ENCODE results near the gene KCNG1. TPM values are rescaled to one million over a fixed set of nuclear protein-coding genes. Genes with fewer than 3 reads are reported as not detected.
A peak's percentile ranks its signal among the peaks of the same experiment; 100 is the strongest.

Gene KCNG1
- total and polyA plus RNA-seq, 5 donors from 2014 or later: 0.24 to 0.27 TPM; not detected in 3

GRCh38 chr20:51024761-51025160, 1.9 kb upstream of the KCNG1 start:
- Histone ChIP-seq H3K4me1 (ENCODE audit: control insufficient read depth, insufficient read depth, low read length, poor library complexity, severe bottlenecking) (peaks cover 8% of the 10 kb centered on the region), H3K27me3 (ENCODE audit: control insufficient read depth, insufficient read depth, low read length) (peaks cover 12% of the 10 kb centered on the region), H3K27ac (ENCODE audit: insufficient read depth, low read length, poor library complexity, severe bottlenecking) (no peak overlapping the region), H3K9me3 (ENCODE audit: control insufficient read depth in 2 of 2, low read length in 2 of 2) (no peaks in the 10 kb centered on the region), H3K36me3 (ENCODE audit: control insufficient read depth, insufficient read depth, low read length) (no peaks in the 10 kb centered on the region), H3K4me3 (ENCODE audit: low read depth, low read length) (no peak overlapping the region)
- H3K4me1 Mint-ChIP-seq: peaks cover 0 to 14% (median 5%) of the 10 kb centered on the region in 4 donors
- no peak overlapping the region for H3K27ac Mint-ChIP-seq
- ATAC-seq (ENCODE audit: low read depth in 2 of 2) (no peak), DNase-seq (no peak)
- H3K4me3 Mint-ChIP-seq: no peak overlapping the region
- H3K36me3 Mint-ChIP-seq: no peaks in the 10 kb centered on the region
- H3K9me3 Mint-ChIP-seq: peaks cover 0 to 5% (median 0%) of the 10 kb centered on the region in 7 donors
- peaks cover 78% of the 10 kb centered on the region for H3K27me3 Mint-ChIP-seq

DNA sequence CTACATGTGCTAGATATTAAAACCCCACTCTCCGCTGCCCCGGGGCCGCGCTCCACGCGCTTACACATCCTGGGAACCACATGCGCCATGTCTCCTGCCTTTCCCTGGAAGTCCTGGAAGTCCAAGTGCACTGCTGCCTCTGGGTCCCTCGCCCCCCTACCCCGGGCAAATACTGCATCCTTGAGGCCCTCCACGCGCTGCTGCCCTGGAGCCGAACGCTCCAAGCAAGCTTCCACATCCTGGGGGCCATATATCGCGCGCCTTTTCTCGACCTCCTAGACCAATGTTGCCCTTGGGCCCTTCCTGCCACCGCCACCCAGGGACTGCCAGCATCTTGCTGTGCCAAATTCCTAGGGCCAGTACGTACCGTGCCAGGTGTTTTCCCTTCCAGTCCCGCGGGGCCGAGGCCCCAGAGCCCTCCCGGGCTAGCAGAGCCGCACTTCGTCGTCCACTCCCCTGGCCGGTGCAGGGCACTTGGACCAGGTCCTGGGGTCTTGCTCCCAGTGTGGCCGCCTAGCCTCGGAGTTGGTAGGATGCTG, 779 bp upstream of the KCNG1 start:
- DNase-seq: no peak
- H3K4me3 Mint-ChIP-seq: peak overlapping the region in 3 of 4 donors; percentile 51 to 81 (median 70)
- Histone ChIP-seq H3K27ac (ENCODE audit: insufficient read depth, low read length, poor library complexity, severe bottlenecking) (no peak overlapping the region), H3K4me3 (ENCODE audit: low read depth, low read length) (no peak overlapping the region), H3K27me3 (ENCODE audit: control insufficient read depth, insufficient read depth, low read length) (peaks cover 12% of the 10 kb centered on the region), H3K36me3 (ENCODE audit: control insufficient read depth, insufficient read depth, low read length) (no peaks in the 10 kb centered on the region), H3K9me3 (ENCODE audit: control insufficient read depth in 2 of 2, low read length in 2 of 2) (no peaks in the 10 kb centered on the region), H3K4me1 (ENCODE audit: control insufficient read depth, insufficient read depth, low read length, poor library complexity, severe bottlenecking) (peaks cover 8% of the 10 kb centered on the region)
- peaks cover 0 to 14% (median 5%) of the 10 kb centered on the region in 4 donors for H3K4me1 Mint-ChIP-seq
- H3K27ac Mint-ChIP-seq: no peak overlapping the region
- H3K9me3 Mint-ChIP-seq: peaks cover 0 to 6% (median 0%) of the 10 kb centered on the region in 7 donors
- peaks cover 70% of the 10 kb centered on the region for H3K27me3 Mint-ChIP-seq
- ATAC-seq (ENCODE audit: low read depth in 2 of 2): no peak
- no peaks in the 10 kb centered on the region for H3K36me3 Mint-ChIP-seq

GRCh38 chr20:51022227-51022802, 592 bp downstream of the KCNG1 start:
- Histone ChIP-seq H3K4me3 (ENCODE audit: low read depth, low read length) (no peak overlapping the region), H3K36me3 (ENCODE audit: control insufficient read depth, insufficient read depth, low read length) (no peaks in the 10 kb centered on the region), H3K4me1 (ENCODE audit: control insufficient read depth, insufficient read depth, low read length, poor library complexity, severe bottlenecking) (peaks cover 8% of the 10 kb centered on the region), H3K9me3 (ENCODE audit: control insufficient read depth in 2 of 2, low read length in 2 of 2) (no peaks in the 10 kb centered on the region), H3K27me3 (ENCODE audit: control insufficient read depth, insufficient read depth, low read length) (peaks cover 10% of the 10 kb centered on the region), H3K27ac (ENCODE audit: insufficient read depth, low read length, poor library complexity, severe bottlenecking) (no peak overlapping the region)
- H3K4me3 Mint-ChIP-seq: peak overlapping the region in 3 of 4 donors; percentile 44 to 48 (median 45)
- no peak for ATAC-seq (ENCODE audit: low read depth in 2 of 2)
- peaks cover 0 to 14% (median 5%) of the 10 kb centered on the region in 4 donors for H3K4me1 Mint-ChIP-seq
- no peak for DNase-seq
- no peaks in the 10 kb centered on the region for H3K36me3 Mint-ChIP-seq
- H3K27me3 Mint-ChIP-seq: peaks cover 56% of the 10 kb centered on the region
- H3K9me3 Mint-ChIP-seq: peaks cover 0 to 6% (median 0%) of the 10 kb centered on the region in 7 donors
- no peak overlapping the region for H3K27ac Mint-ChIP-seq

- H3K9me3 Mint-ChIP-seq: peaks cover 0 to 6% (median 0%) of the 10 kb centered on the region in 7 donors
- Histone ChIP-seq H3K27ac (ENCODE audit: insufficient read depth, low read length, poor library complexity, severe bottlenecking) (no peak overlapping the region), H3K27me3 (ENCODE audit: control insufficient read depth, insufficient read depth, low read length) (peaks cover 9% of the 10 kb centered on the region), H3K4me1 (ENCODE audit: control insufficient read depth, insufficient read depth, low read length, poor library complexity, severe bottlenecking) (peaks cover 8% of the 10 kb centered on the region), H3K9me3 (ENCODE audit: control insufficient read depth in 2 of 2, low read length in 2 of 2) (no peaks in the 10 kb centered on the region), H3K36me3 (ENCODE audit: control insufficient read depth, insufficient read depth, low read length) (no peaks in the 10 kb centered on the region), H3K4me3 (ENCODE audit: low read depth, low read length) (no peak overlapping the region)
- no peaks in the 10 kb centered on the region for H3K36me3 Mint-ChIP-seq
- DNase-seq (no peak), ATAC-seq (ENCODE audit: low read depth in 2 of 2) (no peak)
- peaks cover 54% of the 10 kb centered on the region for H3K27me3 Mint-ChIP-seq
- H3K4me3 Mint-ChIP-seq: peak overlapping the region in 1 of 4 donors; percentile 44
- peaks cover 0 to 14% (median 5%) of the 10 kb centered on the region in 4 donors for H3K4me1 Mint-ChIP-seq
- no peak overlapping the region for H3K27ac Mint-ChIP-seq
These were observed 1.6 kb downstream of the KCNG1 start for GRCh38 chr20:51021067-51022025.

DNA sequence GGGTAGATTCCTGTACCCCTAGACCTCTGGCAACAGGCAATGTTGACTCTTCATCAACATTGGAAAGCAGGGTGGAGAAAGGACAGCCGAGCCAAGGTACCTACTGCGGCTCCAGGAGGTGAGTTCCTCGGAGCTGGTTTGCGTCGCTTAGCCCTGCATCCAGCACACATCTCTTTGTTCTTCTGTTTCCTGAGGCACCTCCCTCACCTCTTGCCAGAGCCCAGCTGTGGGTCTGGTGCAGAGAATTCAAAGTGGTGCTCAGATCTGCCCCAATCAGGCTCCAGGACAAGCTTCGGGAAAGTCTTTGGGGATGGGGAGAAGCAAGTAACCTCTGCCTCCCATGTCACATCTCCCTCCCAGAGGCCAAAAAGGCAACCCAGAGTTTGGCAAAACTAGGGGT, 2.2 kb downstream of the KCNG1 start:
- Histone ChIP-seq H3K27ac (ENCODE audit: insufficient read depth, low read length, poor library complexity, severe bottlenecking) (no peak overlapping the region), H3K4me3 (ENCODE audit: low read depth, low read length) (no peak overlapping the region), H3K36me3 (ENCODE audit: control insufficient read depth, insufficient read depth, low read length) (no peaks in the 10 kb centered on the region), H3K4me1 (ENCODE audit: control insufficient read depth, insufficient read depth, low read length, poor library complexity, severe bottlenecking) (peaks cover 8% of the 10 kb centered on the region), H3K9me3 (ENCODE audit: control insufficient read depth in 2 of 2, low read length in 2 of 2) (no peaks in the 10 kb centered on the region), H3K27me3 (ENCODE audit: control insufficient read depth, insufficient read depth, low read length) (peaks cover 9% of the 10 kb centered on the region)
- no peak overlapping the region for H3K27ac Mint-ChIP-seq
- DNase-seq (no peak), ATAC-seq (ENCODE audit: low read depth in 2 of 2) (no peak)
- peaks cover 0 to 14% (median 5%) of the 10 kb centered on the region in 4 donors for H3K4me1 Mint-ChIP-seq
- H3K27me3 Mint-ChIP-seq: peaks cover 53% of the 10 kb centered on the region
- no peak overlapping the region for H3K4me3 Mint-ChIP-seq
- H3K9me3 Mint-ChIP-seq: peaks cover 0 to 6% (median 0%) of the 10 kb centered on the region in 7 donors
- no peaks in the 10 kb centered on the region for H3K36me3 Mint-ChIP-seq

DNA sequence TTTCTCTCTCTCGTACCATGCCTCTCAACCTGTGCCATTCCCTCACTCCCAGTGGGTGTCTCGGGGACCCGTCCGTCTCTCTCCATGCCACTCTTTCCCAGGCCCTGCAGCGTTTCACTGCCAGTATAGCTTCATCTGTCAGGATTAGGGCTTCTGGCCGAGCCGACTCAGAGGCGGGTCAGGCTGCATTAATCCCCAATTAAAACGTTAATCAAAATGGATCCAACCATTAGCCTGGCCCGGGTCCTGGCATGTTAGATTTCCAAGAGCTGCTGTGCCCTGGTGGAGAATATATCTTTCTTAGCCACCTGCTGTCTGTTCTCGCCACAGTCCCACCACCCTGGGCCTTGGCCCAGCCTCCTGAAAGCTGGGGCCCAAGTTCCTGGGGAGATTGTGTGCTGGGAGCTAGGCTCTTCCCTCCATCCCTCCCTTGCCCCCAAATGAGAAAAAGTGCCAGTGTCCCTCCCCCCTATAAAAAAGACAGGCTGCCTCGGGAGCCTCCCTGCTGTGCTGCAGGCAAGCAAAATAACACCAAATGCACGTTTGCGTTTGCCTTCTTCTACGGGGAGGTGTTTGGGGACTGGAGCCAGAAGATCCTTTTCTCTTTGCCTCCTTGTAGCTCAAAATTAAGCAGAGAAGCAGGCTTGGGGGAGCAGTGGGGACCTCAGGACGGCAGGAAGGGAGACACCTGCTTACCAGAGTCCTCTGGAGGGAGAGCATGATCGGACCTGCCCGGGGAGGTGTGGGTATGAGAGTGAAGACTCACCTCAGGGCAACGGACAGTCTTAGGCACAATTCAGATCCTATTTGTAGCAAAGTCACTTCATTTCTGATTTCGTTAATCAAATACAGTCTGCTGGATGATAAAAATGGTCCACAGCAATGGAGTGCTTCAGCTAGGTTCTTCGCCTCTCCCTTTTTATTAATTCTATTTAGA, 3.0 kb downstream of the KCNG1 start:
- Histone ChIP-seq H3K4me1 (ENCODE audit: control insufficient read depth, insufficient read depth, low read length, poor library complexity, severe bottlenecking) (peaks cover 8% of the 10 kb centered on the region), H3K27ac (ENCODE audit: insufficient read depth, low read length, poor library complexity, severe bottlenecking) (no peak overlapping the region), H3K9me3 (ENCODE audit: control insufficient read depth in 2 of 2, low read length in 2 of 2) (no peaks in the 10 kb centered on the region), H3K4me3 (ENCODE audit: low read depth, low read length) (no peak overlapping the region), H3K27me3 (ENCODE audit: control insufficient read depth, insufficient read depth, low read length) (peaks cover 9% of the 10 kb centered on the region), H3K36me3 (ENCODE audit: control insufficient read depth, insufficient read depth, low read length) (no peaks in the 10 kb centered on the region)
- ATAC-seq (ENCODE audit: low read depth in 2 of 2): no peak
- Mint-ChIP-seq H3K27ac (no peak overlapping the region), H3K4me1 (peaks cover 0 to 14% (median 5%) of the 10 kb centered on the region in 4 donors), H3K4me3 (peak overlapping the region in 1 of 4 donors; percentile 29), H3K9me3 (peaks cover 0 to 6% (median 0%) of the 10 kb centered on the region in 7 donors), H3K36me3 (no peaks in the 10 kb centered on the region), H3K27me3 (peaks cover 46% of the 10 kb centered on the region)
- DNase-seq: no peak

DNA sequence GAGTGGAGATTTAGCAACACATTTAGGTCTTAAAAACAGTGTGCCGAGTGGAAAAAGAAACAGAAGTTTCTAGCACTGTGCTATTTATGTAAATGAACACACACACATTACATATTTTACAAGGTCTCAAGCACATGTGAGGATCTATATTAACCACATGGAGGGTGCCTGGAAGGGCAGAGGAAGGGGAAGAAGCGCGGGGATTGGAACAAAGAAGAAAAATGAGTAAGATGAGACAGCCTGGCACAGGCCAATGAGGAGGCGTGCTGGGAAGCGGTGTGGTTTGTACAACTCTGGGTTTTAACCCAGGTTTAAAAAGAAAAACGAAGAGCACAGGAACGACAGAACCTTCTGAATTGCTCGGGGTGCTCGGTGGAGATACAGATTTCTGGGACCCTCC, 5.7 kb downstream of the KCNG1 start:
- no peak overlapping the region for H3K4me3 Mint-ChIP-seq
- Histone ChIP-seq H3K4me3 (ENCODE audit: low read depth, low read length) (no peak overlapping the region), H3K4me1 (ENCODE audit: control insufficient read depth, insufficient read depth, low read length, poor library complexity, severe bottlenecking) (no peaks in the 10 kb centered on the region), H3K9me3 (ENCODE audit: control insufficient read depth in 2 of 2, low read length in 2 of 2) (no peaks in the 10 kb centered on the region), H3K27ac (ENCODE audit: insufficient read depth, low read length, poor library complexity, severe bottlenecking) (no peak overlapping the region), H3K36me3 (ENCODE audit: control insufficient read depth, insufficient read depth, low read length) (no peaks in the 10 kb centered on the region), H3K27me3 (ENCODE audit: control insufficient read depth, insufficient read depth, low read length) (peaks cover 9% of the 10 kb centered on the region)
- H3K36me3 Mint-ChIP-seq: no peaks in the 10 kb centered on the region
- no peak for ATAC-seq (ENCODE audit: low read depth in 2 of 2)
- peaks cover 33% of the 10 kb centered on the region for H3K27me3 Mint-ChIP-seq
- no peak for DNase-seq
- peaks cover 0 to 2% (median 0%) of the 10 kb centered on the region in 7 donors for H3K9me3 Mint-ChIP-seq
- peaks cover 0 to 5% (median 3%) of the 10 kb centered on the region in 4 donors for H3K4me1 Mint-ChIP-seq
- H3K27ac Mint-ChIP-seq: no peak overlapping the region
